Measurements from ENCODE around the gene TESK2.
"Not testable (repeated sequence)": the region's sequence is repeated elsewhere in the genome, so short reads cannot be mapped to it uniquely, and the experiment has no call there.

The TESK2 gene

DNA sequence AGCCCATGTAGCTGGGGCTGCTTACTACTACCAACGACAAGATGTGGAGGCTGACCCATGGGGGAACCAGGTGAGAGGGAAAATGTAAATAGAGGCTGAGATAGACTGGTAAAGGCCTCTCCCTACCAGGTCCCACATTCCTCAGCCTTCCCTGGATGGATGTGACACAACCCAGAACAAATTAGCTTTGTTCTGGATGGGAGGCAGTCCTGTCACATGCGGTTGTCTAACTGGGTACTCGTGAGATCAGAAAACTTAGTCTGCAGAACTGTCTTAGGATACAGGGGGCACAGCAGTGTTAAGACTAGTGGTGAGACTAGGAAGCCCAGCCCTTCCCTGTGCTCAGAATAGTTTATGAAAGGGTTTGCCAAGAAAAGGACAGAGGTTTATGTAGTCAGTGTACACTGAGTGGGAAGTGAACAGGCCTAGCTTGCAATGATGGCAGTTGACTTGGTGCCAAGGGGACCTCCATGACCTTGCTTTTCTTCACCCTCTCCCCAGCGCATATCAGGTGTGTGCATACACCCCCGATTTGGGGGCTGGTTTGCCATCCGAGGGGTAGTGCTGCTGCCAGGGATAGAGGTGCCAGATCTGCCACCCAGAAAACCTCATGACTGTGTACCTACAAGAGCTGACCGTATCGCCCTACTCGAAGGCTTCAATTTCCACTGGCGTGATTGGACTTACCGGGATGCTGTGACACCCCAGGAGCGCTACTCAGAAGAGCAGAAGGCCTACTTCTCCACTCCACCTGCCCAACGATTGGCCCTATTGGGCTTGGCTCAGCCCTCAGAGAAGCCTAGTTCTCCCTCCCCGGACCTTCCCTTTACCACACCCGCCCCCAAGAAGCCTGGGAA lies 17.6 kb upstream of the TESK2 start:
- no peak for DNase-seq

DNA sequence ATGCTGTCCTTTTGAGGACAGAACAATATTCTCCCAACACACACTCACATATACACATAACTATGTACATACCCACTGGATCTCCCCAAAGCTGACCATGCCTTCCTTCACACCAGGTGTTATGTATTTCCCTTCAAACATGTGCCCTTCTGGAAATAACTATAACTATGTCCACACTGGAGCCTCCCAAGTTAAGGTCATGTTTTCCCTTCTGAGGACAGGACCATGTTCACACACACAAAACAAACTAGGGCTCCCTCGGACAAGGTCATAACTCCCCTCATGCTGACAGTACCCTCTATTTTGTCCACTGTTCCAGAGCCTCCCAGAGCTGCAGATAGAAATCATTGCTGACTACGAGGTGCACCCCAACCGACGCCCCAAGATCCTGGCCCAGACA lies 16.9 kb upstream of the TESK2 start:
- DNase-seq = no peak

DNA sequence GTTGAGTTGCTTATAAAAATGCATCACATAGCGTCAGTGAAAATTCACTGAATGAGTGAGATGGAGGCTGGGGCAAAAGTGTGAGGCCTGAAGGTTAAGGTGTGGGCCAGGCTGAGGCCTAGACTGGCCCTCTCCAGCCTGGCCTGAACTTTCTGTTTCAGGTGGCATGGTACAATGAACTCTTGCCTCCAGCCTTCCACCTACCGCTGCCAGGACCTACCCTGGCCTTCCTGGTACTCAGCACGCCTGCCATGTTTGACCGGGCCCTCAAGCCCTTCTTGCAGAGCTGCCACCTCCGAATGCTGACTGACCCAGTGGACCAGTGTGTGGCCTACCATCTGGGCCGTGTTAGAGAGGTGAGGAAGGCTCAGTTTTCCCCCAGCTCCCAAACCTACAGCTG lies 16.2 kb upstream of the TESK2 start:
- no peak for DNase-seq

DNA sequence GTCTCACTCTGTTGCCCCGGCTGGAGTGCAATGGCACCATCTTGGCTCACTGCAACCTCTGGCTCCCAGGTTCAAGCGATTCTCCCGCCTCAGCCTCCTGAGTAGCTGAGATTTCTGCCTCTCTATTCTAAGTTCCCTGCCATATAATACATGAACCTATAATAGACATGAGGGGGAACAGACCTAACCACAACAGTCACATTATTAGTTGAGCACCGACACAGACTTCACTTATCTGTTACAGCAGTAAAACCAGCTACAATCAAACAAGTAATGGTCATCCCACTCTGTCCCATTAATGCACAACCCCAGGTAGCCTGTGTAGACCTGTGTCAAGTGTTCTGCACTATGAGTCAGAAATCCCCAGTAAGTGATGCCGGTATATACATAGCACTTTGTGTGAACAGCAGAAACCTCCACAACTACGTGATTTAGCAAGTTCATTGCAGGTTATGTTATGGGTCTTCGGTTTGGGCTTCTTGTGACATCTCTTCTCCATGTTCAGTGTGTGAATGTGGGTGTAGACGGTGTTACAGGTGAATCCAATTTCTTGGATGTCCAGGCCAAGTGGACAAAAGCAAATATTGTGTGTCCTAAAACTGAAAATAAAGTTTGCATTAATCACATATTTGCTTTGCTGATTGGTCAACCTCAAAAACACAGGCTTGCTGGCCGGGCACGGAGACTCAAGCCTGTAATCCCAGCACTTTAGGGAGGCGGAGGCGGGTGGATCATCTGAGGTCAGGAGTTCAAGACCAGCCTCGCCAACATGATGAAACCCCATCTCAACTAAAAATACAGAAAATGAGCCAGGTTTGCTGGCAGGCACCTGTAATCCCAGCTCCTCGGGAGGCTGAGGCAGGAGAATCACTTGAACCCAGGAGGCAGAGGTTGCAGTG lies 12.7 kb upstream of the TESK2 start:
- no peak for DNase-seq

DNA sequence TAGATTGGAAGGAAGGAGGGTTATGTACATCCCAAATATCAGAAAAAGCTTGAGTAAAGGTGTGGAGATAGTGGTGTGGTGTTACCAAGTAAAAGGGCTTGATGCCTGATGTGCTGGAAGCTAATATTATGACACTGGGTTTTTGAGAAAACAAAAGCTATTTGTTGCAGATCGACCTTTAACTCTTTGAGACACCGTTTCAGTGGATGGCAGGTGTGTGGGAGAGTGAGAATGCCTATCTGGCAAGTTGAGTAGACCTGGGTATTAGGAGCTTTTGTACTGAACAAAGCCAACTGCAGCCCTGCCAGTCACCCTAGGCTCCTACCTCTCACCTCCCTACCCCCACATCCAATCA lies 10.5 kb upstream of the TESK2 start:
- no peak for DNase-seq

DNA sequence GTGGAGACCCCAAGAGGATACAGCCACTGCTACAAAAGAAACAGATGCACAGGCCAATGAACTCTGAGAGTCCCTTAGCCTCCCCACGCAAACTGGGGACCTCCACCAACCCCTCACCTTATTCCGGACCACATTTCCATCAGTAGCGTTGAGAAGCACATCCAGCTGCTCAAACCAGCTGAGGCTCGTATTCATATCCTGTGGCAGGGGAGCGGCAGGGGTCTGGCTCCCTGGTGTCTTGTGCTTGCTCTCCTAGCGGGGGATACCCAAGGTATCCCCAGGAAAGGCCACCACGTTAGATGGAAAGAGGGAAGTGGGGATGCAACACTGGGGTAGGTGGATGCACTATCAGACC lies 8.4 kb upstream of the TESK2 start:
- DNase-seq = no peak

DNA sequence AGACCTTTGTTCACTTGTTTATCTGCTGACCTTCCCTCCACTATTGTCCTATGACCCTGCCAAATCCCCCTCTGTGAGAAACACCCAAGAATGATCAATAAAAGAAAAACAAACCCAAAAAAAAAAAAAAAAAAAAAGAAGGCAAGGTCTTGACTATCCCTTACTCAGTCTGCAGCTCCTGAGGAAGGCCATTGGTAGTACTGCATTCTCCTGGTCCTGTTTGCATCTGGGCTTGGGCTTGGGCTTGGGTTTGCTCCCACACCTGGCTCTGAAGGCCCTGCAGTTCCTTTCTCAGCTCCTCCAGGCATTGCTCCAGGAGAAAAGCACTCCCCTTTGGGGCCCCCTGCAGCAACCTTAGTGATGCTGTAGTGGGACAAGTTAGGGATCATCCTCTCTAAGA lies 7.3 kb upstream of the TESK2 start:
- no peak for DNase-seq

DNA sequence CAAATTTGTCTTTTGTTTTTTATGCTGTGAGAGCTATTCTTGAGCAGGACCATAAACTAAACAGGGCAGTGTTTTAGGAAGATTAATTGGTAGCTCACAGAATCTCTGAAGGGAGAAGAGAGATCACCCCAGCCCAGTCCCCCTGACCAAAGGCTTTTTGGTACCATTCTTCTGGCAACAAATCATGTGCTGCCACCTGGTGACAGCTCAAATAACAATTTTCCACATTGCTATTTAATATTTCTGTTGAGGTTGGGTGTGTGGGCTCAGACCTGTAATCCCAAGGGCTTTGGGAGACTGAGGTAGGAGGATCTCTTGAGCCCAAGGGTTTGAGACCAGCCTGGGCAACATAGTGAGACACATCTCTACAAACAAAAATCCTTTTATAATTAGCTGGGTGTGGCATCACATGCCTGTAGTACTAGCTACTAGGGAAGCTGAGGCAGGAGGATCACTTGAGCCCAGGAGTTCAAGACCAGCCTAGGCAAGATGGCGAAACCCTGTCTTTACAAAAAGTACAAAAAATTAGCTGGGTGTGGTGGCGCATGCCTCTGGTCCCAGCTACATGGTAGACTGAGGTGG lies 2.2 kb upstream of the TESK2 start:
- peak; percentile 53 for DNase-seq

DNA sequence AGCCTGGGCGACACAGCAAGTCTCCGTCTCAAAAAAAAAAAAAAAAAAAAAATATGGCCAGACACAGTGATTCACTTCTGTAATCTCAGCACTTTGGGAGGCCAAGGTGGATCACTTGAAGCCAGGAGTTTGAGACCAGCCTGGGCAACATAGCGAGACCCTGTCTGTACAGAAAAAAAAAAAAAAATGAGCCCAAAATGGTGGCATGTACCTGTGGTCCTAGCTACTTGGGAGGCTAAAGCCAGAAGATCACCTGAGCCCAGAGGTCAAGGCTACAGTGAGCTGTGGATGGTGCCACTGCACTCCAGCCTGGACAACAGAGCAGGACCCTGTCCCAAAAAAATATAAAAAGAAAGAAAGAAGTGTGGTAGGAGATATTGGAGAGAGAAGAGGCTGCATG lies 1.7 kb upstream of the TESK2 start:
- no peak for DNase-seq

DNA sequence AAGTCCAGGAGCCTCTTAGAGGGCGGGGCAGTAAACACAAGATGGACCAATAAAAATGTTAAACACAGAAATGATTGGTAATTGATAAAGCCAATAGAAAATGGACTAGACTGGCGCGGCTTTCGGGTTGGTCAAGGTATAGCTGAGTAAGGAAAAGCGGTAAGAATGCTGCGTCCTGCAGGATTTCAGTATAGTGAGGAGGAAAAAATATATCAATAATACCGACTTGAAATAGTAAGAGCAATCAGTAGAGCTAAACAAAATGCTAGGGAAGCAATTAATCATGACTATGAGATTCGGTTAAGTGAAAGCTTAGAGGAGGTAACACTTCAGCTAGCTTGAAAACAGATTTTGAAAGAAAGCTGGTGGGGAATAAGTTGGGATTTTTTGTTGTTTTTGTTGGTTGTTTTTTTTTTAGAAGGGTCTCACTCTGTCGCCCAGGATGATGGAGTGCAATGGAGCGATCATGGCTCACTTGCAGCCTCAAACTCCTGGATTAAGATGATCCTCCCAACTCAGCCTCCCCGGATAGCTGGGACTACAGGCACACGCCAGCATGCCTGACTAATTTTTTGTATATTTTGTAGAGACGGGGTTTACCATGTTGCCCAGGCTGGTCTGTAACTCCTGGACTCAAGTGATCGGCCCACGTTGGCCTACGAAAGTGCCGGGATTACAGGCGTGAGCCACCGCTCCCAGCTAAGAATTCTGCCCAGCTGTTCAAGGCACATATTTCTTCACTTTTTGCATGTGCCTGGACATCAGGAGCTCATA lies 711 bp upstream of the TESK2 start:
- DNase-seq = no peak

DNA sequence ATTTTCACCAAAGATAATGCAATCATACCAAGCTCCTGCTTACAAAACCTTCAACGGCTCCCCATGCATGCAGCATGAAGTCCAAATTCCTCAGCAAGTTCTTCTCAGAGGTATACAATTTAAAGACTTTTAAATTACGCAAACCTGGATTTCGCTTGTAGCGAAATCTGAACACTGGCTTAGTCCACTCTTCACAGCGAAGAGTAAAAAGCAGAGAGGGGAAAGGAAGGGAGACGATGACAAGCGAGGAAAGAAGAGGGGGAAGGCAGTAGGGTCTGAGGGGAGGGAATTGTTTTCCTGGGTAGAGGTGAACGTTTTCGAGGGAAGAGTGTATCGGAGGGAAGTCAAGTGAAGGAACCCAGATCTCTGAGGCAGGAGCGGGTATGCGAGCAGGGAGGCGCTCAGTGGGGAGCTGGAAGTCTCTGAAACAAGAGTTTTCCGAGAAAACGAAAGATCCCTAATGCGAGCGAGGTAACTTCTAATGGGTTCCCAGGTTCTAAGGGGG lies 790 bp downstream of the TESK2 start:
- DNase-seq = no peak

DNA sequence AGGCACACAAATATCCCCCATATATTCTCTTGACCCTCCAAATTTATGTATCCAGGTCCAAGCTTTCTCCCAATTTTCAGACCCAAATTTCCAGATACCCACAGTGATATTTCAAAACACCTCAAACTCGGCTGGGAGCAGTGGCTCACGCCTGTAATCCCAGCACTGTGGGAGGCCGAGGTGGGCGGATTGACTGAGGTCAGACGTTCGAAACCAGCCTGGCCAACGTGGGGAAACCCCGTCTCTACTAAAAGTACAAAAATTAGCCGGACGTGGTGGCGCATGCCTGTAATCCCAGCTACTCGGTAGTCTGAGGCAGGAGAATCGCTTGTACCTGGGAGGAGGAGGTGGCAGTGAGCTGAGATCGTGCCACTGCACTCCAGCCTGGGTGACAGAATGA lies 1.6 kb downstream of the TESK2 start:
- DNase-seq = not testable (repeated sequence)

DNA sequence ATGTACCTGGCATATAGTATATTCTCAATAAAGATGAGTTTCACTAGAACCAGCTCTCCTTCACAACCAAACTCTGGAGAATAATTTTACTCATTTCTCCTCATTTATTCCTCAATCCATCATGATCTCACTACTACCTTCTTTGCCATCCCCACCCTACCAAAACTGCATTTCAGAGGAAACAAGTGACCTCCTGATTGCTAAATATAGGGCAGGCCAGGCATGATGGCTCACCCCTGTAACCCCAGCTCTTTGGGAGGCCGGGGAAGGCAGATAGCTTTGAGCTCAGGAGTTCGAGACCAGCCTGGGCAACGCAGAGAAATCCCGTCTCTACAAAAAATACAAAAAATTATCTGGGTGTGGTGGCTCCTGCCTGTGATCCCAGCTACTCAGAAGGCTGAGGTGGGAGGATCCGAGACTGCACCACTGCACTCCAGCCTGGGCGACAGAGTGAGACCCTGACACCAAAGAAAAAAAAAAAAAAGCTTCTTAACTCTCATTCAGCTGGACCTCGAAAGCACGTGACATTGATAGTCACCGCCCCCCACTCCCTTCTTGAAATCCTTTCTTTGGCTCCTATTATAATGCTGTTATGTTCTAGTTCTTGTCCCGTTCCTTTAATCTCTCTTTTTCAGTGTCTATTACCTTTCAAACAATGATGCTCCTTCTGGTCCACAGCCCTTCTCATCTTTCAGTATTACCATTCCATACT lies 2.1 kb downstream of the TESK2 start:
- DNase-seq = no peak

DNA sequence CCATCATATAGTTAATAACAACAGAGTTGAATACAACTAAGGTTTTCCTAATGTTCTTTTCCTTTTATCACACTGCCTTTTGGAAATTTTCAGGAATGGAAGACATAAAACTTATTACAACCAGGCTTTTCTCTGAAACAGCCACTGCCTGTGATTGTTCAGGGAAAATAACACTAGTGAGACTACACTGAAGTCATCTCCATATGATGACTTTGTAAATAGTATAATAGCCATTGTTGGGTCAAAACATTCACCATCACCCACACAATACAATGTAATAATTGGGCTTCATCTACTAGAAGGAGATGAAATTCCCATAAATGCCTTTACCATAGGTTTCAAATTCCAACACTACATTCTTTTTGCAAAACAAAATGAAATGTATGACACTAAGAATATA lies 5.0 kb downstream of the TESK2 start:
- no peak for DNase-seq

DNA sequence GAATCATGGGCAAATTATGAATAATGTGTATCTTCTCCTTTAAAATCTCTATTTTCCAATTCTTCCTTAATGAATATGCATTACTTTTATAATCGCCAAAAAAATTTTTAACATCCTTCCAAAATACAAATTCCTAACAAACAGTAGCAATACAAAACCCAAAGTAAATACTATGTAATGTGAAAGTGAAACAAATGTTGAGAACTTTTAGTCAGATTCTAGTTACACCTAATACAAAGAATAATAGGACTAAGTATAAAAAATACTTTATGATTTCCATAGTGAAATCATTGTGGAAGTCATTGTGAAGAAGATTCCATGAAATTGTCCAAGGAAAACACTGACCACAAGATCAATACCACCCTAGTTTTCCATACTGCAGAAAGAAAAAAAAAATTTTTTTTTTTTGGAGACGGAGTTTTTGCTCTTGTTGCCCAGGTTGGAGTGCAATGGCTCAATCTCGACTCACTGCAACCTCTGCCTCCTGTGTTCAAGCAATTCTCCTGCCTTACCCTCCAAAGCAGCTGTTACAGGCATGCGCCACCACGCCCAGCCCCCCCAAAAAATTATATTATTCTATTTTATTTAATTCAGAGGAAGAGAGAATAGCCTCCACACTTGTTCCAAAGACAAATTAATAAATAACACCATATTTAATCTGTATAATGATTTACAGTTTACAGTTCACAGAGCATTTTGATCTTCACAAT lies 11.8 kb downstream of the TESK2 start:
- DNase-seq = no peak

DNA sequence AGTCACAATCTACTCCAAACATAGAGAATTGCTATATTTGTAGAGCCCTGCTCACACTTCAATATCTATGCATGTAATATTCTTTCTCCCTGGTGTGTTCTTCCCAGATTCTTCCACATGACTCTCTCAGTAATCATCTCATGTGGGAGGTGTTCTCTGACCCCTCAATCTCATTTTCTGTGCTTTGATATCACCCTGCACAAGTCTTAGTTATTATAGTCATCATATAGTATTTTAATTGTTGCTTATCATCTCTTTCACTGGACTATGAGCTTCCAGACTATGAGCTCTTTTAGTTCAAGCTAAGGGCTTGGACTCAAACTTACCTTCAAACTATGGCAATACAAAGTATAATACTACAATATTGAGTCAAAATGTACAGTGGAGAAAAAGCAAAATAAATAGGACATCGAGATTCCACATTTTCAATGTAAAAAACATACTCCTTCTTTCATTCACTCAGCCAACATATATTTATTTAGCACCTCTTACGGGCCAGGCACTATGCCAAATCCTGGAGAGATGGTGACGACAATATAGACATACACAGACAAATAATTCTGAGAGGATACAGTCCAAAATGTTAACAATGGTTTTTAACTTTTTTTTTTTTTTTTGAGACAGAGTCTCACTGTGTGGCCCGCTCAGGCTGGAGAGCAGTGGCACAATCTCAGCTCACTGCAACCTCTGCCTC lies 12.7 kb downstream of the TESK2 start:
- DNase-seq = no peak

DNA sequence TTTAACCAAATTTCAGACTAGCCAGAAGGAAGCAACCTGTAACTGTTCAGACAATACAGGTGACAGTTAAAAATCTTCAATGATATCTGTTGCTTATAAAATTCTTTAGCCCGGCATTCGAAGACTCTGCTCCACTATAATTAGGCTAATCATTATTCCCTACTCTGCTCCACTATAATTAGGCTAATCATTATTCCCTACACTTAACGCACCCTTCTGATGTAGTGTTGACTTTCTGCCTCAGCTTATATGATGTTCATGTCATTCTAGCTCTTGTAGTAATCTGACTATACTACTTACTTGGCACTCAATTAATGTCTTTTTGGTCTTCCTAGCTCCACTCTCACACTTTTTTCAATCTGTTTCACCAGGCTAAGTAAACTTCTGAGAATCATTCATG lies 13.3 kb downstream of the TESK2 start:
- no peak for DNase-seq

DNA sequence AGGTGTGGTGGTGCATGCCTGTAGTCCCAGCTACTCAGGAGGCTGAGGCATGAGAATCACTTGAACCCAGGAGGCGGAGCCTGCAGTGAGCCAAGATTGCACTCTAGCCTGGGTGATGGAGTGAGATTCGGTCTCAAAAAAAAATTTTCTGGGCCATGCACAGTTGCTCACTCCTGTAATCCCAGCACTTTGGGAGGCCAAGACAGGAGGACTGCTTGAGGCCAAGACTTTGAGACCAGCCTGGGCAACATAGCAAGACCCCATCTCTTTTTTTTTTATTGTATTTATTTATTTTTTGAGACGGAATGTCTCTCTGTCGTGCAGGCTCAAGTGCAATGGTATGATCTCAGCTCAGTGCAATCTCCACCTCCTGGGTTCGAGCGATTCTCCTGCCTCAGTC lies 16.8 kb downstream of the TESK2 start:
- not testable (repeated sequence) for DNase-seq

DNA sequence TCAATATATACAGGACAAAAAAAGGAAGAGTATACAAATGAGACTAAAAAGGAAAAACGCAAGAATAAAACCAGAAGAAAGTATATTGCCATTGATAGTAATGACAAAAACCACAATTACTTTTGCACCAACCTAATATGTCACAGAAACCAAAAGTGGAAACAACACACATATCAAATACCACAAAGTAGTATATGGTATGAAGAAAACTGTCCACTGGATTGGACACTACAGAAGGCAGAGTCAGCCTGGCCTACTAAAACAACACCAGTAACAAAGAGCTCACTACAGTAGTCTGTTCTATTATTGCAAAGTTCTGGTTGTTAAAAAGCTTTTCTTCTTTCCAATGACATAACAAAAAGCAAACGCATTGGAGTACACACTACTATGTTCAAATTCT lies 17.7 kb downstream of the TESK2 start:
- DNase-seq = no peak

DNA sequence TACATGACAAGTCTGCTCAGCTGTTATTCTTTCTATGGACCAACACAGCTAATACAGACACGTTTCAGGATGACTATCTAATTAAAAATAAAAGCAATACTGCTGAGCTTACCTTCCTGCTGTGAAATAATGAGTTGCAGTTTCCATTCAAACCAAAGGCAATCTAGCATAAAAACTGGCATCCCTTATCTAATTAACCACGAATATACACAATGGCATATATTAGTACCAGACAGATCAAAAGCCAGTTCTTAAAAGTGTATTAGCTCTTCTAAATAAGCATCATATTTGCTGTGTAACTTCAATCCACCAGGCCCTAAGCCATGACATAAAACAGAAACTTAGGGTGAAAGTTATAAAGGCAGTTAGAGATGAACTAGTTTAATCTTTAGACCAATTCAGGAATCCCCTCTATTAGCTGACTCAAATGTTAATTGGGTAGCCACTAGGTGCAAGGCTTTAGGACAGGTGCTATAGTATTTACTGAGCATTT lies 20.6 kb downstream of the TESK2 start:
- DNase-seq = no peak

DNA sequence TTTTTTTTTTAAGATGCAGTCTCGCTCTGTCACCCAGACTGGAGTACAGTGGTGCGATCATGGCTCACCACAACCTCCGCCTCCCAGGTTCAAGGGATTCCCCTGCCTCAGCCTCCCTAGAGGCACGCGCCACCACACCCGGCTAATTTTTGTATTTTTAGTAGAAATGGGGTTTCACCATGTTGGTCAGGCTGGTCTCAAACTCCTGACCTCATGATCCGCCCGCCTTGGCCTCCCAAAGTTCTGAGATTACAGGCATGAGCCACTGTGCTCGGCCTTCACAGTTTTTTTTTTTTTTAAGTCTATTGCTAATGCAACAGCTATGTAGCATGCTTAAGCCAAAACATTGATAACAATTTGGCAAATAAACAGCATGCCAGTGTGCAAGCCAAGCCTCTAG lies 23.6 kb downstream of the TESK2 start:
- not testable (repeated sequence) for DNase-seq

All from effector CD4-positive, alpha-beta T cell (primary cell).